ENCODE measurements around the gene TSGA10IP.

GRCh38 chr11:65952052-65952521 is 6.8 kb downstream of the TSGA10IP start:
- TF ChIP-seq EZH2phosphoT487 (IDR thresholded peaks at IDR 0.05; ENCODE audit: insufficient read depth, low read depth) (no peak), EZH2 (IDR thresholded peaks at IDR 0.05; ENCODE audit: insufficient read depth, poor library complexity, severe bottlenecking) (no peak)

Data from GM23248 (cell line).